NB4 (cell line): ENCODE results near the gene PHLDB3.

ENCODE experiments used
- DNase-seq: peaks from one replicate; pipeline ENCODE4 v3.0.0; 2010; ENCODE audit warnings: low read depth
- H3K4me3 ChIP-seq: one replicate; pipeline ENCODE4 v1.5.1; 2011; ENCODE audit warnings: mild to moderate bottlenecking, low read depth, low read length, moderate library complexity
- CTCF ChIP-seq: IDR thresholded peaks from one replicate; pipeline ENCODE4 v1.5.1; 2012; ENCODE audit warnings: low read depth, low read length
- MAX ChIP-seq: IDR thresholded peaks from 2 replicates; pipeline ENCODE4 v1.6.1; 2011; ENCODE audit warnings: low read depth, low read length
- MYC ChIP-seq: IDR thresholded peaks from 2 replicates; pipeline ENCODE4 v1.6.1; 2011; ENCODE audit warnings: low read depth, low read length
- POLR2A ChIP-seq: IDR thresholded peaks from 2 replicates; pipeline ENCODE4 v1.6.1; 2011; ENCODE audit warnings: mild to moderate bottlenecking; ENCODE audit not compliant: insufficient read length; ENCODE audit errors: extremely low read depth

PHLDB3 gene

GRCh38 chr19:43504426-43505185, at the start of gene PHLDB3:
Gene PHLDB3, minus strand, starts transcription at chr19:43504746. Its CDS starts 628 bp downstream, at chr19:43504118.
- H3K4me3 ChIP-seq: peak within 1 kb of the TSS; percentile 25
- TF ChIP-seq MAX: no peak
- TF ChIP-seq POLR2A: no peak
- no peak for TF ChIP-seq CTCF
- no peak for TF ChIP-seq MYC
- no peak for DNase-seq

GRCh38 chr19:43553656-43554055, 49.1 kb upstream of the PHLDB3 start:
- no peak for DNase-seq
- H3K4me3 ChIP-seq: no peak overlapping the region
- no peak for TF ChIP-seq MAX
- no peak for TF ChIP-seq MYC
- TF ChIP-seq CTCF: no peak
- no peak for TF ChIP-seq POLR2A

GRCh38 chr19:43552616-43553015, 48.1 kb upstream of the PHLDB3 start:
- TF ChIP-seq MYC (no peak), CTCF (no peak), MAX (no peak), POLR2A (no peak)
- H3K4me3 ChIP-seq: no peak overlapping the region
- no peak for DNase-seq

GRCh38 chr19:43552198-43552450, 47.6 kb upstream of the PHLDB3 start:
- no peak for TF ChIP-seq MAX
- no peak for TF ChIP-seq MYC
- TF ChIP-seq POLR2A: no peak
- no peak for TF ChIP-seq CTCF

GRCh38 chr19:43551399-43552197, 47.1 kb upstream of the PHLDB3 start:
- DNase-seq: no peak
- no peak for TF ChIP-seq CTCF
- TF ChIP-seq POLR2A: no peak
- TF ChIP-seq MAX: no peak
- TF ChIP-seq MYC: no peak
- H3K4me3 ChIP-seq: no peak overlapping the region

More at GRCh38 chr19:43552198-43552450, 47.6 kb upstream of the PHLDB3 start:
- no peak for DNase-seq
- no peak overlapping the region for H3K4me3 ChIP-seq
